Activated CD4-positive, alpha-beta T cell treated with anti-CD3 and anti-CD28 coated beads, Interleukin-2, amount 50 U/mL, for 4 hours (primary cell): ENCODE data around the gene SEMA7A.

ENCODE experiments used
- DNase-seq, 2 experiments: peaks; one replicate each; pipeline ENCODE4 v3.0.0-alpha.2; 2020

The SEMA7A gene

DNA sequence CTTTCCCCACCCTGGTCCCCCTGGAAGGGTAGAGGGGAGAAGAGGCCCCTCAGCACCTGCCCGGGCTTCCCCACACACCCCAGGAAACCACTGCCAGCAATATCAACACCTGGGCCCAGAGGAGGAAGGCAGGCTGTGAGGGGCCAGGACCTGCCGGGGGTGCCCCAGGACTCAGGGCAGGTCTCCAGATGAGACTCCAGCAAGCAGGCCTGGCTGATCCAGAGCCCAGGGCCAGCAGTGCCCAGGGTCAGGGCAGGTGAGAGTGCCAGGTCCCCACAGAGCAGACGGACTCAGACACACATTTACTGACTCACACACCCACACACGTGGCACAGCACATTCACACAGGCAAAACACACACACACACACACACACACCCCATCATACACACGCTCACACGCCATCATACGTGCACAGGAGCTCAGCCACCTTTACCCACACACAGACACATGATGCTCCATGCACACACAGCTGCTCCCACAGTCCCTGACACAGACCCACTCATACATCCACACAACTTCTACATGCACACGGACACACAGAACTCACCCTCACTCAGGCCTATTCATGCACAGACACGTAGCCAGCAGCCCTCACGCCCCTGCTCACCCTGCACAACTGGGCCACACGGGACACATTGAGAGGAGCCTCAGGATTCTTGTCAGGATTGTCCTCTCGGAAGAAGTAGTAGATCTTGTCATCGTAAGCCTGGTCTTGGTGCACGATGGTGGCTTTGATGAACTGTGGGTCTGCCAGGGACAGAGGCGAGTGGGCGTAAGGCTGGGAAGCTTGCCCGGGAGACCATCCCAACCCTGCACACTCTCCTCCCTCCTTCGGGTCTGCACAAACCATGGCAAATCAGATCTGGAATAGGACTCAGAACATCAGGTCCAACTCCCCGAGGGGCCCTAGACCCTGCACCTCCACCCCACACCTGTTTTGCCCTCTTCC is 17.5 kb downstream of the SEMA7A start:
- no peak for DNase-seq

DNA sequence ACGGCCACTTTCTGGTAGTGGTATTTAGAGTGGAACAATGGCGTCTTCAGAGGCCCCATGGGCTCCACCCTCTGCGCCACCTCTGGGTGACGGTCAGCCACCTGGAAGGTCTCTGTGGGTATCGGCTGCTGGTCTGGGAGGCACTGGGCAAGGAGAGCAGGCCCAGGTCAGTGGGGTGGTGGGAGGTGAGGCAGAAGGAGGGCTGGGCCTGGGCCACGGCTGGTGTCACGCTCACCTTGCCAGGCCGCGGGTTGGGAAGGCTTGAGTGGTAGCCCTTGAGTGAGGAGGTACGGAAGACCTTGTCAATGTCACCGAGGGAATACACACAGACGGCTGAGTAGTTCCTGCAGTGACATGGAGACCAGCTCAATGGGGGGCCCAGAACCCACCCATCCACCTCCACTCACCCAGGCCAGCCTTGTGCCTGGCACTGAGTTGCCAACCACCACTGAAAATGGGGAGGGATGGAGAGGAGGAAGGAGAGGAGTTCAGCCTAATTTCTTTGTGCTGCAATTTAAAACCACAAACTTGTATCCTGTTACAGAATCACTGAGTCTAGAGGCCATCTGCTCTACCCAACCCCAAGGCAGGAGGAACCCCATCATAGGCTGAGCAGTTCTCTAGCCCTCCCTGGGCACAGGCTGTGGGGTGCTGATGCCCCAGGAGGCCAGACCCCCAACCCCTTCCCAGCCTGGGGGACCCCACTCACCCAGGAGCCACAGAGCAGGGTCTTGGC is 19.0 kb downstream of the SEMA7A start:
- no peak for DNase-seq

- no peak for DNase-seq
Observed at GRCh38 chr15:74414081-74414580, 19.6 kb downstream of the SEMA7A start.

- no peak for DNase-seq
Observed at GRCh38 chr15:74413350-74414080, 20.2 kb downstream of the SEMA7A start.

DNA sequence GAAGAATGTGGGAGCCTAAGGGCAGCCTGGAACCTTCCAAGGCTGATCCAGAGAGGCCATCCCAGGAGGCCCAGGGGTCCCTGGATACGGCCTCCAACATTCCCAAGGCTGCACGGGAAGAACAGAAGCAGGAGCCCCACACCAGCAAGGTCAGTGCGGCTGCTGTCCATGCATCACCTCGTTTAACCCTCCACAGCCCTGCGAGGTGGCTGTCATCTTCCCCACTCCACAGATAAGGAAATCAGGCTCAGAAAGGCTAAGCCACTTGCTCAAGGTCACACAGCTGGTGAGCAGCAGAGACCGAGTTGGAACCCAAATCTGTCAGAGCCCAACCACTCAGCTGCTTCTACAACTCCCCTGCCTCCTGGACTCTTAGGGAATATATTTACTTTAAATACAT is 21.6 kb downstream of the SEMA7A start:
- no peak for DNase-seq

DNA sequence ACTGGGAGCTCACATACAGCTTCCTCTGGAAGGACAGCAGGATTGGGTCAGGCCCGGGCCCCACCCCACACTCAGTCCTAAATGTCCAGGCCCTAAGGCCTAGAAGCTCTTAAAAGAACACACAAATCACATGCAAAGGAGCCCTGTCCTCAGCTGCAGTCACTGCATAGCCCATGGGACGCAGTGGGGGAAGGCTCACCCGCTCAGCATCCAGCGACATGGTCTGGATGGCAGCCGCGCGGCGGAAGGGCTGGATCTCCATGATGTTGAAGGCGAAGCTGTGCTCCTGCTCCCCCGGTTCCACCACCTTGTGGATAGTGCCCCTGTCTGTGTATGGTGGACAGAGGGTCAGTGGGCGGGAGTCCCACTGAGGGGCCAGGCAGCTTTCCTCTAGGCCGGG is 22.1 kb downstream of the SEMA7A start:
- DNase-seq, result no peak

DNA sequence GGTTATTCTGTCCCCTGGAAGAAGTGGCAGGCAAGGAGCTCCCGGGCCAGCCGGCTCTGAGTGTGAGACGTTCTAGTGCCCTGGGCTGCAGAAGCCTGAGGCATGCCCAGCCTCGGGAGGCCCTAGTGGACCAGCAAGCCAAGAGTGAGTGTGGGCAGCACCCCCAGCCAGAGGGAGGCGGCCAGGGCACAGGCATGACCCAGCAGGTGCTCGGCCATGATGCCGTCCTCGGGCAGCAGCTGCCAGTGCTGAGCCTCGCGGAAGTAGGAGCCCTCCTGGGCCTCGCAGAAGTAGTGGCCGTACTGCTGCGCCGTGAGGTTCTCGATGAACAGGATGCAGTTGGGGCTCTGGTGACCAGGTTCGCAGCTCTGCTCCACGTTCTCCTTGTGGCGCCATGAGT is 23.3 kb downstream of the SEMA7A start:
- no peak for DNase-seq

DNA sequence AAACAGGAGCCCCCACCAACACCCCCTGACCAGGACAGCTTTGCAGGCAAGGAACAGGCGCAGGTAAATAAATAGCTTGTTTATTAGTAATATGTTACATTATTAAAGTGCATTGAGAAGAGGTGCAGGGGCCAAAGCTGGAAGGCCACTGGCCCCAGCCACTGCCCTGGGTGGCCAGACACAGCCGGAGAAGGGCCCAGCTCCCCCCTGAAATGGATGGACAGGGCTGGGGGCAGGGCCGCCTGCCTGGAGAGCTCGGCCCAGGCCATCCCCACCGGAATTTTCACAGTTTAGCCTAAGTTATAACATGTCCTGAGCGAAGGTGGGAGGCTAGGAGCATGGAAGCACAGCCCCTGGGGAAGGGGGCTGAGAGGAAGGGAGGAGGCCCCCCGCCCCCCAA is 24.5 kb downstream of the SEMA7A start:
- no peak for DNase-seq

DNA sequence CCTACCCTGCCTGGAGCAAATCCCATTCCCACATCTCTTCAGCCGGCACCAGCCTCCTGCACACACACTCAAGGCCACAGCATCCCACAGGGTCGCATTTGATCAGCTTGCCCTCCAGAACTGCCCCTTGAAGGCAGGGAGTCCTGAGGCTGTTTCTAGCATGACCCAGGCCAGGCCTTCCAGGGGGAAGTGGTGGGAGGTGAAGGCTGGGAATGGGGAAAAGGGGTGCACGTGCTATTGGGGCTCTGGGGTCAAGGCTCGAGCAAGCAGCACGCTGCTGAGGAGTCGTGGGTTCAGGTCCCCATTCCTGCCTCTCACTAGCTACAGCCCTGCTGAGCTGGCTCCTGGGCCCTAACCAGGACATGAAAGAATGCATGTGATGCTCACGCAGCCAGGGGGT is 24.9 kb downstream of the SEMA7A start:
- DNase-seq, result no peak

DNA sequence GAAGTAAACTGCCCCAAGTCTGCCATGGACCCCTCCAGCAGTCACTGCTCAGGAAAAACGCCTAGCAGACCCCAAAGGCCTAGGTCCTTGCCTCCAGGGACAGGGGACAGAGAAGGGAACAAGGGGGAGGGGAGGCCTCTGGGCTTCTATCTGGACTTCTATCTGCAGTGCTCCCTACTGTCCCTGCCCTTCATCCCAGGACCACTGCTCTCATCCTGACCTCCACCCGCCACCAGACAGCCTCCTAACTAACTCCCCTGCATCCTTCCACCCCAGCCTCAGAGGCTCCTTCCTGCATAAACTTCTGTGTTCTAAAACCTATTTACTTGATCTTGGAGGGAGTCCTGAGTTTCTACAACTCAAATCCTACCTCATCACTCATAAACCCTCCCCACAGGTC is 25.4 kb downstream of the SEMA7A start:
- no peak for DNase-seq

DNA sequence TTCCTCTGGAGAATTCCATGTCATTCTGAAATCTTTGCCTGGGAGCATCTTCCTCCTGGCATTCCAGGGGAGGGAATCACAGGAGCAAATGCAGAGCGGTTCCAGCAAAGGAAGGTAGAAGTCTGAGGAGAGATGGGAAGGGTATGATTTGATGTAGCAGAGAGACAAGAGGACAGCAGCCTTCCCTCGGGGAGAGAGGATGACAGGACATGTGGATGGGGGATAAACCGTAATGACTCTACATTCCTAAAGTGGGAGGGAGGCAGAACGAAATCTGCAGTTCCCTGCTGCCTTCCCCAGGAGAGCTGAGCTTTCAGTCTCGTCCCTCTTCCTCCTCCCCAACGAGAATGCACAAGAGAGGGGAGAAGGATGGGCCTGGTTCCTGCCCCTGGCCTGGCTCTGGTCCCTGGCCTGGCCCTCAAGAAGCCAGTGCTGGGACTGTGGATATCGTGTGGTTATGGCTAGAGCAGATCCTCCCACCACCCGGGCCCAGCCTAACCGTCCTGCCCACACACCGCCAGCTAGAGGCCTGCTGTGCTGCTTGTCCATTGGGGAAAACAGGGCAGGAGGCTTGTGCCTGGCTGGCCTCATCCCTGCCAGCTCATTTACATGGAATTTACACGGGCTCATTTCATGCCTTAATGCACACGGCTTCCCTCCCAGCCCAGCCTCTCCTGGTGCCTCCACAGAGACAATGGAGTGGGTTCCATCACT is 26.6 kb downstream of the SEMA7A start:
- DNase-seq, result no peak

GRCh38 chr15:74406517-74406916 is 27.2 kb downstream of the SEMA7A start:
- DNase-seq, result no peak

- DNase-seq, result no peak
Observed at GRCh38 chr15:74405823-74406222, 27.9 kb downstream of the SEMA7A start.

DNA sequence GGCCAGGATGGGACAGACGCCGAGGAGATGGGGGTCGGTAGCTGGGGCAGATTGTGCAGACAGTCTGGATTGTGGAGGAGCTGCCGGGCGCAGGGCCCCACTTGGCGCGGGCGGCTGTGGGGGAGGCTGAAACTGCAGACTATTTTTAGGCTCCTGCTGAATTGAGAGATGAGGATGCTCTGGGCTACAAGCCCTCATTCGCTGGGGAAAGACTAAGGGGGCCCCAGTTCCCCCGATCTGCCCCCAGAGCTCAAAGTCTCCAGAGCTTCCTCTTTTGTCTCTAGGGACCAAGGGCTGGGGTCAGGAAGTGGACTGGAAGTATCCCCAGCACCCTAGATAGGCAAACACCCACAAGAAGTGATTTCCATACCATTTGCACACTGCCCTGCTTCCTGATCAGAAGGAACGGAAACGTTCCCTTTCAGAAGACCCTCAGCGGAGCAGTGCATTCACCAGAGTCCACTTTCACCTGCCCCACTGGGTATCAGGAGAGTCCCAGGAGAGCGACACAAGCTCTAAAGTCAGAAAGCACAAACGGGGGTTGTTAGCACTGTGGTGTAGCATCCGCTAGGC is 29.7 kb downstream of the SEMA7A start:
- no peak for DNase-seq

GRCh38 chr15:74403588-74403919 is 30.2 kb downstream of the SEMA7A start:
- no peak for DNase-seq

DNA sequence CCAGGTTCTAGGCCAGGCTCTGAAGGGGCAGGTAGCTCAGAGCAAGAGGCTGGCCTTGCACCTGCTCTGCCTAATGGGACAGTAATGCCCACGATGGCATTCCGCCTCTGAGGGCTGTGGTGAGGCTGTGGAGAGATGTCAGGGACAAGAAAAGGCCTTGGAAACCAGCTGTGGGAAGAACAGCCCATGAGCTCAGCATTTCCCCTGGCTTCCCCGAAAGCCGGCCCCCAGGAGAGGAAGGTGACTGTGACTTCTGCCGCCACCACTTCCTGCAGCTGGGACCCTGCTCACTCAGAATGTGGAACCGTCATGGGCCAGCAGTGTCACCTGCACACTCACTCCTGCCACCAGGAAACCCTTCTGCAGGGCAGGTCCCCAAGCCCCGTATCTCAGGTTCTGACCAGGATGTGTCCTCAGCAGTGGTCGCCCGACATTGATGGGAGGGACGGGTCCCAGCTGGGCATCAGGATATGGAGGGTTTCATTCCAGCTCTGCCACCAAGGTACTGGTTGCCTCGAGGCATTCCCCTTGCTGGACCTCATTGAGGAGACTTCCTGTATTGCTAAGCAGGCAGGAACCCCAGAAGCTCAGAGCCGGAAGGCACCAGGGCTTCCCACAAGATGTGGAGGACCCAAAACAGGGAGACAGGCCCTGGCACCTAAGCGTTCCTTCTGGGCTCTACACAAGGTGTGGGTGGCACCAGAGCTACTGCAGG is 30.7 kb downstream of the SEMA7A start:
- DNase-seq, result peak; percentile 72 to 75

- no peak for DNase-seq
Observed at GRCh38 chr15:74402337-74402841, 31.4 kb downstream of the SEMA7A start.

GRCh38 chr15:74400915-74401757 is 32.6 kb downstream of the SEMA7A start:
- DNase-seq, result no peak

- DNase-seq, result no peak
Observed at GRCh38 chr15:74400313-74400860, 33.4 kb downstream of the SEMA7A start.
